Caki2 (cell line): Measurements from ENCODE around the gene CHM. TPM values are rescaled to one million over a fixed set of nuclear protein-coding genes. Genes with fewer than 3 reads are reported as not detected.
"Not testable (repeated sequence)": the region's sequence is repeated elsewhere in the genome, so short reads cannot be mapped to it uniquely, and the experiment has no call there.

ENCODE experiments used
- DNase-seq: peaks from one replicate; pipeline ENCODE4 v3.0.0-alpha.2; 2015; ENCODE audit warnings: low read depth
- in situ Hi-C: cut with HindIII; loops from 2 replicates; pipeline ENCODE4 v1.10.0; 2016; ENCODE audit warnings: low sequenced_read_pairs, low pct_unique_long_range_greater_than_20kb, mixed read lengths
- total RNA-seq: library from RNA; depleted of rRNA; stranded (reverse); fragments of >200 nt; shearing (Covaris generic); gene quantifications from 2 replicates; pipeline ENCODE4 v1.2.3, GENCODE V29; 2014; ENCODE audit warnings: low replicate concordance

CHM gene
- total RNA-seq, 1 experiment from 2014 or later = 8.8 TPM

DNA sequence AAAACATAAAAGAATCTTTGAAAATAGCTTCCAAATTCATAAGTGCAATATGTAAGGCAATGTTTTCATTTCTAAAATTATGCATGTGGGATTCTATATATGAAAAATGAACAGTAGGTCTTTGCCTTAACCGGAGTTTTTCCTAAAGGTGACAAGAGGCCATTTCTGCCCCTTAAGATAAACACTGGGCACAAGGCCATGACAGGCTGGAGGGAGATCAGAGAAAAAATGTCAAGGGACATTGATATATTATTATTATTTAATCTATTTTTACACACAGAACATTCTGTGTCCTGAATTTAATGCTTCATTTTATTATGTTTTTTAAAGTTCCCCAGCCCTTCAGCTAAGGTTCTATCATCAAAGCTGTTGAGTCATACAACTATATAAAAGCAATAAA is 118.8 kb downstream of the CHM start:
- DNase-seq = no peak
- in situ Hi-C loops = no loop called here

DNA sequence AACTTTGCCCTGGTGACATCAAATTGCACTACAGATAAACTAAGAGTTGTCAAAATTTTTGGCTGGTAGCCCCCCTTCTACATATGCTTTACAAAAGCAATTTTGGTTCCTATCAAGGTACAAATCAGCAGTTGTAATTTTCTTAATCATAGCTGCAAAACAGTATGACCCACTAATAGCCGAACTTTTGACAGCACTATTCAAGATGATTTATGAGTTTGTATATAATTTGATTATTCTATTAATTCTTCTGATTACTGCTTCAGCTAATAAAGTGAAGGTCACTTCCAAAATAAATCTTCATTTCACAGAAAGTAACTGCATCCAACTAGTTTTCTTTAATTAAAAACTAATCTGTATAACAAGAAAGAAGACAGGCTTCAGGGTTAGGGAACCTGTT is 119.6 kb downstream of the CHM start:
- in situ Hi-C loops = no loop called here
- no peak for DNase-seq

GRCh38 chrX:85922821-85923220 is 124.5 kb downstream of the CHM start:
- DNase-seq = no peak
- in situ Hi-C loops = no loop called here

GRCh38 chrX:85916656-85917280 is 130.6 kb downstream of the CHM start:
- in situ Hi-C loops, DNase-seq: not testable (repeated sequence)

GRCh38 chrX:85914431-85914830 is 132.9 kb downstream of the CHM start:
- in situ Hi-C loops = no loop called here
- DNase-seq = no peak

- in situ Hi-C loops = no loop called here
- DNase-seq = no peak
Measured at GRCh38 chrX:85907316-85907715, 140.0 kb downstream of the CHM start.

GRCh38 chrX:85906399-85906798 is 141.0 kb downstream of the CHM start:
- in situ Hi-C loops = no loop called here
- no peak for DNase-seq

GRCh38 chrX:85905851-85906250 is 141.5 kb downstream of the CHM start:
- in situ Hi-C loops = no loop called here
- DNase-seq = no peak

GRCh38 chrX:85903692-85904471 is 143.5 kb downstream of the CHM start:
- no peak for DNase-seq
- in situ Hi-C loops = no loop called here

DNA sequence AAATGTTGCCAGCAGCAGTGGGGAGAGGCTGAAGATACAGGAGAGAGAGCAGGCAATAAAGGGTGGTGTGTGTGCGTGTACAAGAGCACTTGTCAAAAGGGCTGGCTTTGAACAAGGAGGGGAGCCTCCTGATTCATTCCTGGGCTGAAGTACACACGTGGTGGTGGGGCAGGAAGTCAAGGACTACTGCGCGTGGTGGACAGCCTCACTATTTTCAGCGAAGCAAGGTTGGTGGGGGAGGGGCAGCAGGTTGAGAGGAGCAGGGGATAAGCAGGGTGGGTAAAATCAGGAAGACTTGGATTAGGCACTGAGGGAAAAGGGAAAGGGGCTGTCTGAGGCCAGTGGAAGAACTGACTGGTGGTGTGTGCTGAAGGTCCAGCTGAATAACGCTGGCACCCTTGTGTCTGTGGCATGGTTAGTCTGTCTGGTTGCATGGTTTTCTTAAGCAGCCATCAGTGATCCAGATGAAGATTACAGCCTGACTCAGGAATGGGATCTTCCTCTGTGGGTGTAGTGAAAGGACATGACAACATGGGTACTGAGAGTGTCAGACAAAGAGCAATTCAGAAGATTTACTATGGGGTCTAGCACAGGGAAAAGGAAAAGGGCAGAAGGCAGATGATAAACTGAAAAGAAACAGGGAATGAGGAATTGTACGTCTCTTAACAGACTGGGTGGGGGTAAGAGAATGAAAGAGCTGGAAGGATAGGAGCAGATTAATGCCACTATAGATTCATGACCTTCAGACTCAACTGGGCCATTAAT is 149.8 kb downstream of the CHM start:
- no peak for DNase-seq
- in situ Hi-C loops = no loop called here

GRCh38 chrX:85882601-85883000 is 164.8 kb downstream of the CHM start:
- DNase-seq = no peak
- in situ Hi-C loops = no loop called here

DNA sequence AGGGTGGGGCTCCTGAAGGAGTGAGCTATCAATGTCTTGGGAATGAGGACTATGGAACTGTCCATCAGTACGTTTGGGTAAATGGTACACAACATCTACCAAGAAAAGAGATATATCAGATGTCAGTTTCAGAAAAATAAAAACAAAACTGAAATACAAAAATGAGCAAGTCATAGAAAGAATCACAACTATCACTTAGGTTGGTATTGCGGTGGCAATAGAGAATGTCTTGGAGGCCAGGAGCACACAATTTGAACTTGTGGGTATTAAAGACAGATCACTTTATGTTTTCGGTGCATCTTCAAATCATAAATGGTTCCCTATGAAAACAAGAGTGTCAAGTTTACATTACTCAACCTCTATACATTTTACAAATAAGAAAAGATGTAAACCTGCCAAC is 176.8 kb downstream of the CHM start:
- DNase-seq = no peak
- in situ Hi-C loops = no loop called here

- in situ Hi-C loops = no loop called here
- DNase-seq = no peak
Measured at GRCh38 chrX:85865324-85865723, 182.0 kb downstream of the CHM start.

GRCh38 chrX:85859426-85859825 is 187.9 kb downstream of the CHM start:
- DNase-seq = no peak
- in situ Hi-C loops = no loop called here

- in situ Hi-C loops = no loop called here
- no peak for DNase-seq
Measured at GRCh38 chrX:85851418-85851817, 195.9 kb downstream of the CHM start.

DNA sequence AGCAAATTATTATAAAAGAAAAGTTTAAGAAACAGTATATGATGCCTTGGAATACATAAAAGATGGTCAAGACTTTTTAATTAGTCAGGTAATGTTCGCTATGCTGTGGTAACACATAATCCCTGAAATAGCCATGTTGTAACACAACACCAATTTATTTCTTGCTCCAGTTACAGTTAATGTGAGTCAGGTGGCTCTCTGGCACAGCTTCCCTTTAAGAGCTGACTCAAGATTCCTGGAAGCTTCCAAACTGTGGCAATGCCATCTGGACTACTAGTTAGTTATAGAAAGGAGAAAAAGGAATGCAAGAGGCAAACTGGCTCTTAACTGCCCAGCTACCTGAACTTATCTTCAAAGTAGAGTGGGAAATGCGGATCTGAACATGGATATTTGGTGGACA is 210.5 kb downstream of the CHM start:
- in situ Hi-C loops = no loop called here
- DNase-seq = no peak

DNA sequence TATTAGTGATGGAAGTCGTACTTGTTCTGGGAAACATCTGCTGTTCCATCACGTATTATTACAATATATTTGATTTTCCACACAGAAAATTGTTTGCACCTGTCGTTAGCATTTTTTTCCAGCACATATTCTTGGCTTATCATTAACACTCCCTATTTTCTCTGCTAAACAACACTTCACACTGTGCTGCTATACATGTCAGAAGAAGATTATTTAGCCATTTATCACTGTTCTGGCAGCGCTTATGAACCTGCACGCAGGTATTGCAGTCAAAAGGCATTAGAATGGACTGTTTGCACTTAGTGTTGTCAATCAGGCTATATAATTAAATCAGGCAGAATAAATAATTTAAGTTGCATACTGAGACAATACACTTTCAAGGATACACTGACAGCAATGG is 218.6 kb downstream of the CHM start:
- no peak for DNase-seq
- in situ Hi-C loops = no loop called here

DNA sequence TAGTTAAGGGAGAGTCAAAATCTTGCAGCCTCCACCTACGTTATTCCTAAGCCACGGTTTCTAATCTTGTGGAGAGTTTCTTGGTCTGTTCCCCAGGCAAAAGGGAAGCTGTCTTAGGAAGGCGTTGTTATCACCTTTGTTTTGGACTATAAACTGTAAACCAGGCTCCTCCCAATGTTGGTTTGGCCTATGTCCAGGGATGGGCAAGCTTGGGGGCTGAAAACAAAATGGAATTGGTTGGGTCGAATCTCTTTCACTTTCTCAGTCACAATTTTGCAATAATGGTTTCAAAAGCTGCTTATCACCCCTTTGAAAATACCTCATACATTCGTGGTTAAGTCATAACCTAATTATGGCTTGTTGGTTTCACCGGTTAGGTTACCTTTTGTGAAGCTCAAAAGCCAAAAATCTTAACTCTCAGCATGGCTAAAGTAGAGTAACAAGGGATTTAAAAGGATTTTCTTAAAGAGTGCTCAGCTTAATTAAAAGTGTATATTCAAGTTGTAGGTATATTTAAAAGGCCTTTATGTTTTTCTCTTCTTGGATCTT is 232.1 kb downstream of the CHM start:
- DNase-seq = no peak
- in situ Hi-C loops = no loop called here
